Measurements from ENCODE around the gene TSPAN7. TPM values are rescaled to one million over a fixed set of nuclear protein-coding genes. Genes with fewer than 3 reads are reported as not detected.

Gene TSPAN7
- total and polyA plus RNA-seq, 2 donors (not counting 3 experiments of a cell fraction or from before 2014, with no cell fraction given) = 3.2 to 5.2 TPM

DNA sequence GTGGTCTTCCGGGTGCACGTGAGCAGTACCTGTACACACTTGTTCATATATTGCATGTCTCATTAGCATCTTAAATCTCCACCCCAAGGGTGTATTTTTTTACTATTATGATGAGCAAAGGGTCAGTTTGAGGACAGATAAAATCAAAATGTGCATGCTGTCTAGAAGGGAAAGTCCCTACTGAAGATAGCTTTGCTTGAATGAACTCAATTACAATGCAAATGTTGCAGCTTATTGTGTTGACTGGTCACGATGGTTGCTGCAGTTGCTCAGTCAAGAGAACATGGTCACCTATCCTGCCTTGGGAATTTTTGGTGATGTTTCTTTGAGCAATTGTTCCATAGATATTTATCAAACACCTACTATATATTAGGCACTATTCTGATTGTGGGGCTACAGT is 136.1 kb downstream of the TSPAN7 start:
- TF ChIP-seq POLR2A (IDR thresholded peaks at IDR 0.05; ENCODE audit: low read depth, low read length) = no peak
- TF ChIP-seq, protein P1, sequence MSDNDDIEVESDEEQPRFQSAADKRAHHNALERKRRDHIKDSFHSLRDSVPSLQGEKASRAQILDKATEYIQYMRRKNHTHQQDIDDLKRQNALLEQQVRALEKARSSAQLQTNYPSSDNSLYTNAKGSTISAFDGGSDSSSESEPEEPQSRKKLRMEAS (IDR thresholded peaks at IDR 0.05; ENCODE audit: insufficient read depth, insufficient read length) = no peak
- no peak for TF ChIP-seq MYC (IDR thresholded peaks at IDR 0.05; ENCODE audit: low read depth, low read length)
- TF ChIP-seq POLR2AphosphoS5 (IDR thresholded peaks at IDR 0.05; ENCODE audit: insufficient read depth, low read depth, low read length) = no peak
- no peak for TF ChIP-seq JUN (IDR thresholded peaks at IDR 0.05; ENCODE audit: borderline replicate concordance, insufficient read depth, insufficient read length, low read depth)
- TF ChIP-seq FOS (IDR thresholded peaks at IDR 0.05; ENCODE audit: borderline replicate concordance, insufficient read depth, low read length) = no peak
- no peak for TF ChIP-seq CTCF (IDR thresholded peaks at IDR 0.05; ENCODE audit: extremely low read depth in 1 of 2, insufficient read depth in 1 of 2, low read depth in 1 of 2, low read length in 2 of 2)
- no peak for TF ChIP-seq EZH2 (IDR thresholded peaks at IDR 0.05; ENCODE audit: borderline replicate concordance, low read depth, low read length, severe bottlenecking)
- no peak for TF ChIP-seq GATA2 (IDR thresholded peaks at IDR 0.05; ENCODE audit: insufficient read depth, insufficient read length, low read depth, low read length)
- H2AFZ ChIP-seq (ENCODE audit: low read depth, low read length) = no peak overlapping the region
- ChIA-PET CTCF (no interaction called here), POLR2A (no interaction called here)
- no peak for FAIRE-seq
- H3K4me3 ChIP-seq (replicated peaks in 1 of 3; ENCODE audit: insufficient read depth in 1 of 3, low read depth in 1 of 3, low read length in 3 of 3) = no peak overlapping the region
- H3K36me3 ChIP-seq (ENCODE audit: control insufficient read depth in 2 of 2, extremely low read depth in 1 of 2, insufficient read depth in 2 of 2, low read length in 2 of 2) = no peaks in the 10 kb centered on the region
- H3K9ac ChIP-seq (replicated peaks; ENCODE audit: extremely low read depth, insufficient read depth, low read length) = no peak overlapping the region
- H3K9me1 ChIP-seq (replicated peaks; ENCODE audit: control insufficient read depth, extremely low read depth, insufficient read depth, low read length) = no peaks in the 10 kb centered on the region
- no peak for DNase-seq (ENCODE audit: low read depth, low spot score)
- no peaks in the 10 kb centered on the region for H3K4me1 ChIP-seq (ENCODE audit: control insufficient read depth, extremely low read depth, insufficient read depth, low read length)
- H3K9me3 ChIP-seq (replicated peaks; ENCODE audit: control insufficient read depth, insufficient read depth, low read length) = no peaks in the 10 kb centered on the region
- intact Hi-C loops (cut with micrococcal nuclease) = no loop called here
- BruUV-seq (replicated peaks) = no TSS peak
- no peak overlapping the region for H3K27ac ChIP-seq (ENCODE audit: insufficient read depth, low read depth, low read length)
- H3K4me2 ChIP-seq (ENCODE audit: insufficient read depth, low read length) = no peak overlapping the region
- dilution Hi-C loops (cut with MboI; ENCODE audit: extremely low pct_ligation_motif_present, low sequenced_read_pairs) = no loop called here
- H4K20me1 ChIP-seq (replicated peaks; ENCODE audit: control insufficient read depth, extremely low read depth, insufficient read depth, low read length) = no peaks in the 10 kb centered on the region
- H3K27me3 ChIP-seq (ENCODE audit: control insufficient read depth in 2 of 2, insufficient read depth in 2 of 2, low read length in 2 of 2) = no peaks in the 10 kb centered on the region
- no peaks in the 10 kb centered on the region for H3K79me2 ChIP-seq (ENCODE audit: control insufficient read depth, insufficient read depth, low read length)
